H1 (cell line): ENCODE data around the gene CEP104. TPM values are rescaled to one million over a fixed set of nuclear protein-coding genes. Genes with fewer than 3 reads are reported as not detected.

Source experiments
- CTCF ChIA-PET: fragments of 300-600 bp; sonication (Branson Sonifier 250); formaldehyde crosslinking; loops from one replicate; lab custom pipeline; 2021; ENCODE audit not compliant: partially characterized antibody; lab: Charles Lee
- POLR2A ChIA-PET: fragments of 300-600 bp; sonication (Branson Sonifier 250); formaldehyde crosslinking; loops from one replicate; lab custom pipeline; 2021; ENCODE audit warnings: inconsistent platforms; ENCODE audit not compliant: partially characterized antibody; lab: Charles Lee
- DNase-seq, 2 experiments: peaks; one replicate each; pipeline versions ENCODE4 v3.0.0 to v3.0.0-alpha.2; 2010 to 2022; ENCODE audit warnings: low spot score in 2 of 2, low read depth in 1 of 2, mixed read lengths in 1 of 2
- FAIRE-seq: peaks from 2 replicates; lab custom pipeline; 2011; peaks lifted over from hg19 to GRCh38; lab: Jason Lieb, UNC
- H2AFZ ChIP-seq: 2 replicates; pipeline ENCODE4 v1.8.1; 2012; ENCODE audit warnings: low read length, inconsistent platforms
- H2AK5ac ChIP-seq: 2 replicates; pipeline ENCODE4 v1.6.1; 2013; ENCODE audit warnings: low read depth, low read length
- H2BK120ac ChIP-seq: replicated peaks from 2 replicates; pipeline ENCODE3; 2013; ENCODE audit warnings: low read depth, low read length, inconsistent platforms
- H2BK12ac ChIP-seq: 2 replicates; pipeline ENCODE4 v1.6.1; 2013; ENCODE audit warnings: low read depth, low read length
- H2BK15ac ChIP-seq: 2 replicates; pipeline ENCODE4 v1.6.1; 2013; ENCODE audit warnings: low read length
- H2BK20ac ChIP-seq: 2 replicates; pipeline ENCODE4 v1.6.1; 2013; ENCODE audit warnings: low read length
- H2BK5ac ChIP-seq: 2 replicates; pipeline ENCODE4 v1.6.1; 2013; ENCODE audit warnings: low read depth, low read length
- H3K14ac ChIP-seq: 2 replicates; pipeline ENCODE4 v1.6.1; 2013; ENCODE audit warnings: inconsistent platforms; ENCODE audit not compliant: insufficient read length
- H3K18ac ChIP-seq: 2 replicates; pipeline ENCODE4 v1.6.1; 2013; ENCODE audit warnings: low read length; ENCODE audit errors: extremely low read depth
- H3K23ac ChIP-seq: 2 replicates; pipeline ENCODE4 v1.6.1; 2013; ENCODE audit warnings: inconsistent platforms; ENCODE audit not compliant: insufficient read length
- H3K23me2 ChIP-seq: 2 replicates; pipeline ENCODE4 v1.6.1; 2013; ENCODE audit warnings: low read depth, low read length
- H3K27ac ChIP-seq: 2 replicates; pipeline ENCODE4 v1.6.1; 2011; ENCODE audit warnings: low read depth, low read length, inconsistent platforms
- H3K27me3 ChIP-seq, 4 experiments: replicated peaks in 1 of 4; 1 replicate in 1 of 4; 2 replicates in 3 of 4; pipeline versions ENCODE4 v1.6.1 to v1.8.1; 2011 to 2013; ENCODE audit warnings: low read length in 3 of 4, mild to moderate bottlenecking in 3 of 4, inconsistent platforms in 2 of 4, mixed read lengths in 2 of 4, moderate library complexity in 1 of 4; ENCODE audit not compliant: control insufficient read depth in 3 of 4, insufficient read depth in 3 of 4; ENCODE audit errors: extremely low read depth in 1 of 4
- H3K36me3 ChIP-seq, 4 experiments: 2 replicates each; pipeline versions ENCODE4 v1.6.1 to v1.8.1; 2011 to 2013; ENCODE audit warnings: mild to moderate bottlenecking in 4 of 4, low read length in 3 of 4, moderate library complexity in 2 of 4, control low read depth in 1 of 4, inconsistent platforms in 1 of 4; ENCODE audit not compliant: insufficient read depth in 4 of 4, control insufficient read depth in 2 of 4
- H3K4ac ChIP-seq: replicated peaks from 2 replicates; pipeline ENCODE3; 2013; ENCODE audit warnings: low read length, low read depth, mixed read lengths, inconsistent platforms; ENCODE audit not compliant: insufficient read length
- H3K4me1 ChIP-seq, 4 experiments: replicated peaks in 1 of 4; 1 replicate in 1 of 4; 2 replicates in 3 of 4; pipeline versions ENCODE4 v1.6.1 to v1.8.1; 2011 to 2013; ENCODE audit warnings: low read length in 3 of 4, inconsistent platforms in 2 of 4, mixed read lengths in 1 of 4; ENCODE audit not compliant: insufficient read depth in 4 of 4, control insufficient read depth in 3 of 4
- H3K4me2 ChIP-seq, 2 experiments: 2 replicates each; pipeline versions ENCODE4 v1.6.1 to v1.8.1; 2011 to 2013; ENCODE audit warnings: low read depth in 2 of 2, low read length in 2 of 2, control low read depth in 1 of 2, inconsistent platforms in 1 of 2, mild to moderate bottlenecking in 1 of 2; ENCODE audit not compliant: insufficient read depth in 1 of 2
- H3K4me3 ChIP-seq, 4 experiments: fragments of 200-600, 300-600 bp in 1 of 4; sonication (generic), shearing (Covaris generic), sonication (Bioruptor Twin) in 1 of 4; 2 replicates each; pipeline versions ENCODE4 v1.5.1 to v1.8.1; 2011 to 2016; ENCODE audit warnings: low read length in 4 of 4, low read depth in 3 of 4, control low read depth in 2 of 4, inconsistent platforms in 2 of 4, mild to moderate bottlenecking in 2 of 4, mixed read lengths in 1 of 4, moderate library complexity in 1 of 4; ENCODE audit not compliant: insufficient read depth in 2 of 4; ENCODE audit errors: extremely low read depth in 1 of 4
- H3K56ac ChIP-seq: replicated peaks from 2 replicates; pipeline ENCODE3; 2013; ENCODE audit warnings: low read depth, mild to moderate bottlenecking, mixed read lengths, low read length, inconsistent platforms; ENCODE audit not compliant: insufficient read length
- H3K79me1 ChIP-seq: 2 replicates; pipeline ENCODE4 v1.6.1; 2013; ENCODE audit warnings: low read depth, low read length, control low read depth
- H3K79me2 ChIP-seq, 2 experiments: 2 replicates each; pipeline versions ENCODE4 v1.6.1 to v1.8.1; 2012 to 2013; ENCODE audit warnings: low read length in 2 of 2, mild to moderate bottlenecking in 2 of 2, inconsistent platforms in 1 of 2; ENCODE audit not compliant: insufficient read depth in 2 of 2, control insufficient read depth in 1 of 2
- H3K9ac ChIP-seq, 4 experiments: replicated peaks in 1 of 4; 1 replicate in 1 of 4; 2 replicates in 3 of 4; pipeline versions ENCODE4 v1.6.1 to v1.8.1; 2011 to 2013; ENCODE audit warnings: low read depth in 3 of 4, low read length in 3 of 4, control low read depth in 2 of 4, mild to moderate bottlenecking in 2 of 4, moderate library complexity in 2 of 4, inconsistent platforms in 1 of 4; ENCODE audit errors: extremely low read depth in 1 of 4
- H3K9me3 ChIP-seq, 2 experiments: 2 replicates each; pipeline versions ENCODE4 v1.6.1 to v1.8.1; 2012 to 2013; ENCODE audit warnings: mild to moderate bottlenecking in 2 of 2, moderate library complexity in 2 of 2, control low read depth in 1 of 2, inconsistent platforms in 1 of 2, low read depth in 1 of 2, low read length in 1 of 2, mixed read lengths in 1 of 2; ENCODE audit not compliant: insufficient read depth in 2 of 2
- H4K20me1 ChIP-seq, 2 experiments: replicated peaks in 1 of 2; 2 replicates each; pipeline versions ENCODE3 to v1.8.1; 2011 to 2013; ENCODE audit warnings: inconsistent platforms in 2 of 2, low read length in 2 of 2, mild to moderate bottlenecking in 1 of 2; ENCODE audit not compliant: insufficient read depth in 2 of 2, control insufficient read depth in 1 of 2
- H4K5ac ChIP-seq: 2 replicates; pipeline ENCODE4 v1.6.1; 2013; ENCODE audit warnings: low read length, low read depth, mixed read lengths, inconsistent platforms; ENCODE audit not compliant: insufficient read length
- H4K8ac ChIP-seq: 2 replicates; pipeline ENCODE4 v1.8.0; 2013; ENCODE audit warnings: mild to moderate bottlenecking, moderate library complexity, low read length, inconsistent platforms; ENCODE audit not compliant: insufficient read depth; ENCODE audit errors: extremely low read depth
- H4K91ac ChIP-seq: replicated peaks from 2 replicates; pipeline ENCODE3; 2013; ENCODE audit warnings: low read length, mixed read lengths, inconsistent platforms; ENCODE audit not compliant: insufficient read length
- ASH2L ChIP-seq: fragments of 200-600, 300-600 bp; sonication (generic); IDR thresholded peaks from one replicate; pipeline ENCODE4 v1.7.1; 2017; ENCODE audit warnings: low read length
- BACH1 ChIP-seq: IDR thresholded peaks from 2 replicates; pipeline ENCODE4 v1.6.1; 2012; ENCODE audit warnings: low read length, improper control_type of control experiment
- CHD1 ChIP-seq: IDR thresholded peaks from 2 replicates; pipeline ENCODE4 v1.6.1; 2012; ENCODE audit warnings: low read depth, low read length, improper control_type of control experiment
- CHD2 ChIP-seq: IDR thresholded peaks from 2 replicates; pipeline ENCODE4 v1.6.1; 2012; ENCODE audit warnings: low read length, improper control_type of control experiment
- EGR1 ChIP-seq: IDR thresholded peaks from 2 replicates; pipeline ENCODE4 v1.6.1; 2011; ENCODE audit warnings: low read depth, low read length, borderline replicate concordance
- JUND ChIP-seq: IDR thresholded peaks from 2 replicates; pipeline ENCODE4 v1.6.1; 2011; ENCODE audit warnings: mild to moderate bottlenecking, improper control_type of control experiment, low read length
- KDM4A ChIP-seq: IDR thresholded peaks from one replicate; pipeline ENCODE4 v1.7.1; 2012; ENCODE audit warnings: low read depth, mild to moderate bottlenecking, moderate library complexity, low read length, inconsistent platforms; ENCODE audit not compliant: severe bottlenecking
- RFX5 ChIP-seq: IDR thresholded peaks from 2 replicates; pipeline ENCODE4 v1.6.1; 2011; ENCODE audit warnings: low read depth, low read length, improper control_type of control experiment, borderline replicate concordance
- SAP30 ChIP-seq: fragments of 300-600 bp; sonication (generic); IDR thresholded peaks from 2 replicates; pipeline ENCODE4 v1.7.1; 2012; ENCODE audit warnings: low read length, moderate library complexity, mild to moderate bottlenecking, inconsistent platforms; ENCODE audit not compliant: insufficient read depth, insufficient replicate concordance
- SIN3A ChIP-seq, 2 experiments: IDR thresholded peaks in 1 of 2; conservative IDR thresholded peaks in 1 of 2; 2 replicates each; pipeline ENCODE4 v1.6.1; 2011 to 2012; ENCODE audit warnings: low read length in 2 of 2, improper control_type of control experiment in 1 of 2, low read depth in 1 of 2, mild to moderate bottlenecking in 1 of 2
- SIRT6 ChIP-seq: IDR thresholded peaks from one replicate; pipeline ENCODE4 v1.7.1; 2012; ENCODE audit warnings: low read length, inconsistent platforms
- TBP ChIP-seq: IDR thresholded peaks from 2 replicates; pipeline ENCODE4 v1.6.1; 2011; ENCODE audit warnings: low read depth, low read length, improper control_type of control experiment
- TEAD4 ChIP-seq: IDR thresholded peaks from 2 replicates; pipeline ENCODE4 v1.6.1; 2012; ENCODE audit warnings: low read depth, low read length, inconsistent platforms, mixed read lengths
- USF2 ChIP-seq: IDR thresholded peaks from 2 replicates; pipeline ENCODE4 v1.6.1; 2011; ENCODE audit warnings: low read length, improper control_type of control experiment
- WGBS, 2 experiments: shearing (Covaris generic) in 1 of 2; methylation state at CpG; one replicate each; pipeline versions ENCODE4 v1.1.6 to v1.1.7; 2013 to 2015; ENCODE audit warnings: low lambda C conversion rate in 2 of 2, mixed read lengths in 2 of 2, inconsistent platforms in 1 of 2, low coverage in 1 of 2, missing lambda C conversion rate in 1 of 2; ENCODE audit not compliant: insufficient replicate concordance in 2 of 2, insufficient coverage in 1 of 2, insufficient read length in 1 of 2; ENCODE audit errors: extremely low coverage in 1 of 2, missing lambda C conversion rate in 1 of 2; 5-methylcytosine and 5-hydroxymethylcytosine counted together
- polyA plus RNA-seq, 7 experiments: library from polyadenylated mRNA; depleted of rRNA in 3 of 7; stranded (reverse) in 5 of 7; unstranded in 2 of 7; fragments of >200 nt in 5 of 7; fragments of 200-250 nt in 2 of 7; gene quantifications; 1 replicate in 5 of 7; 2 replicates in 1 of 7; 4 replicates in 1 of 7; pipeline versions ENCODE4 v1.2.1 to v1.2.3, GENCODE V29; 2011 to 2013; ENCODE audit warnings: missing spikeins in 2 of 7, mixed read lengths in 2 of 7
- total RNA-seq: library from RNA; stranded (reverse); fragmentation: NEBNext Ultra II Directional; extraction: Animal tissue kit (Norgen Biotek cat#: 25700); gene quantifications from 2 replicates; pipeline ENCODE4 v1.2.1, GENCODE V29; 2021

CEP104 gene
- total and polyA plus RNA-seq, 2 of the 8 experiments (the other 6 are each of a cell fraction or from before 2014, with no cell fraction given): 8.0 to 43.9 TPM

GRCh38 chr1:3821908-3822307, 35.1 kb downstream of the CEP104 start:
- Histone ChIP-seq H4K8ac (no peak overlapping the region), H3K56ac (no peak overlapping the region), H3K27me3 (no peaks in the 10 kb centered on the region), H3K4me3 (no peak overlapping the region), H4K91ac (no peak overlapping the region), H2BK5ac (no peak overlapping the region), H2BK15ac (no peak overlapping the region), H3K18ac (no peak overlapping the region), H3K4me1 (no peaks in the 10 kb centered on the region; a peak in 1 of 7 replicates), H3K79me2 (no peaks in the 10 kb centered on the region), H3K36me3 (peaks cover 0 to 6% (median 0%) of the 10 kb centered on the region in 4 experiments; a peak in 3 of 8 replicates), H4K20me1 (peaks cover 1 to 10% of the 10 kb centered on the region in 2 experiments), H3K79me1 (no peaks in the 10 kb centered on the region), H2BK12ac (no peak overlapping the region), H4K5ac (no peak overlapping the region), H2BK20ac (no peak overlapping the region), H3K23ac (no peak overlapping the region), H3K23me2 (no peaks in the 10 kb centered on the region), H3K4ac (no peak overlapping the region), H2AK5ac (no peak overlapping the region), H3K14ac (no peak overlapping the region), H2AFZ (no peak overlapping the region), H3K9ac (no peak overlapping the region), H3K9me3 (no peaks in the 10 kb centered on the region), H3K4me2 (no peak overlapping the region), H2BK120ac (no peak overlapping the region), H3K27ac (no peak overlapping the region)
- FAIRE-seq (no peak), DNase-seq (no peak)
- ChIA-PET POLR2A (interaction anchor here (0.5 to 1.5 kb wide), 3 partner anchors 16 to 302 kb away, joined by 3 to 4 read pairs (median 3); no protein-coding TSS in a partner anchor), CTCF (interaction anchor here (1.0 to 1.8 kb wide), 4 partner anchors 19 to 86 kb away, joined by 3 to 8 read pairs (median 3); no protein-coding TSS in a partner anchor)
- WGBS, 2 experiments: 95% methylated on average over 15 of the region's 15 CpGs; no CpG with 5 or more reads in 1 of the 2 experiments
- TF ChIP-seq USF2 (no peak), SIRT6 (no peak), EGR1 (no peak), ASH2L (no peak), SAP30 (no peak), TBP (no peak), CHD2 (no peak), BACH1 (no peak), JUND (no peak), TEAD4 (no peak), SIN3A (conservative IDR thresholded peaks at IDR 0.05 in 1 of 2, IDR thresholded peaks at IDR 0.05 in 1 of 2; ENCODE audit: low read depth in 1 of 2, low read length in 2 of 2) (no peak), CHD1 (no peak), KDM4A (no peak), RFX5 (no peak)
